Omental fat pad (tissue), 4 donors: ENCODE measurements around the gene CFAP100. TPM values are rescaled to one million over a fixed set of nuclear protein-coding genes. Genes with fewer than 3 reads are reported as not detected.

Experiments
- ATAC-seq: fragments of 150-250 bp; one replicate; pipeline ENCODE4 v1.9.1; 2016; ENCODE audit warnings: mild to moderate bottlenecking, moderate library complexity; ENCODE audit not compliant: low FRiP score
- DNase-seq: peaks from one replicate; pipeline ENCODE4 v3.0.0-alpha.2; 2019; ENCODE audit warnings: low spot score
- total RNA-seq, 4 donors: library from RNA; depleted of rRNA; stranded (reverse); fragments of >200 nt; gene quantifications; one replicate each; pipeline ENCODE4 v1.1.0, GENCODE V29; 2016
- TF ChIP-seq, protein P1 (sequence below), 3 donors: fragments of 450-650 bp; IDR thresholded peaks; one replicate each; pipeline ENCODE4 v1.5.1; 2016 to 2017; ENCODE audit warnings: antibody characterized with exemption in 3 of 3, mild to moderate bottlenecking in 3 of 3, moderate library complexity in 2 of 3

CFAP100 gene
- total RNA-seq, 4 donors from 2014 or later, result not detected

DNA sequence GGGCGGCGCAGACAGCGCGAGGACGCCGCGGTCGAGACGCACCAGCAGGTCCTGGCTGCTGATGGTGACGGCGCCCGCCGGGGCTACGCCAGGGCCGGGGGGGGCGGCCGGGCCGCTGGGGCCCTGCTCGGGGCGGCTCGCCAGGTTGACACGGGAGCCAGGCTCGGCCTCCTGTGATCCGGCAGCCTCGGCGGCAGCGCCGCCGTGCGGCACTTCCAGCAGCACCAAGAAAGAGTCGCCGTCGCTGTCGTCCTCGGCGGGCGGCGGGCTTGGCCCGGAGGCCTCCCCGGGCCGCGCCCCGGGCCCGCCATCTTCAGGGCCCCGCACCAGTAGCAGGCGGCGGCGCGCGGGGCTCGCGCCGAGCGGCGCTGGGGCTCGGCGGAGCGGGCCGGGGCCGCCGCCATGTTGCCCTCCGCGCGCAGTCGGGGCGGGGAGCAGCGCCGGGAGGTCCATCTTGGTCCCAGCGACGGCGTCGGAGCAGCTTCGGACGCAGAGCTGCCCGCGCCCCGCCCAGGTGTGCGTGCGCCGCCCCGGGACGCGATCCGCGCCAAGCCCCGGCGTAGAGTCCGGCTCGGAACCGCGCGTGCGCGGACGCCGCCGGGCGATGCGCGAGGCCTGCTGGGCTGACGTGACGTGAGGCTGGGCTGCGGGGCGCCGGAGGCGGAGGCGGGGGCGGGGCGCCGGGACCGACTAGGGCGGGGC, 80.9 kb downstream of the CFAP100 start, which contains the start of gene ZXDC:
Gene ZXDC, minus strand, starts transcription at position 479 of the 702 bp plus-strand sequence. Its CDS starts 26 bp downstream, at position 453.
- DNase-seq (peak; percentile 54), ATAC-seq (peak; percentile 94)
- TF ChIP-seq, protein P1, sequence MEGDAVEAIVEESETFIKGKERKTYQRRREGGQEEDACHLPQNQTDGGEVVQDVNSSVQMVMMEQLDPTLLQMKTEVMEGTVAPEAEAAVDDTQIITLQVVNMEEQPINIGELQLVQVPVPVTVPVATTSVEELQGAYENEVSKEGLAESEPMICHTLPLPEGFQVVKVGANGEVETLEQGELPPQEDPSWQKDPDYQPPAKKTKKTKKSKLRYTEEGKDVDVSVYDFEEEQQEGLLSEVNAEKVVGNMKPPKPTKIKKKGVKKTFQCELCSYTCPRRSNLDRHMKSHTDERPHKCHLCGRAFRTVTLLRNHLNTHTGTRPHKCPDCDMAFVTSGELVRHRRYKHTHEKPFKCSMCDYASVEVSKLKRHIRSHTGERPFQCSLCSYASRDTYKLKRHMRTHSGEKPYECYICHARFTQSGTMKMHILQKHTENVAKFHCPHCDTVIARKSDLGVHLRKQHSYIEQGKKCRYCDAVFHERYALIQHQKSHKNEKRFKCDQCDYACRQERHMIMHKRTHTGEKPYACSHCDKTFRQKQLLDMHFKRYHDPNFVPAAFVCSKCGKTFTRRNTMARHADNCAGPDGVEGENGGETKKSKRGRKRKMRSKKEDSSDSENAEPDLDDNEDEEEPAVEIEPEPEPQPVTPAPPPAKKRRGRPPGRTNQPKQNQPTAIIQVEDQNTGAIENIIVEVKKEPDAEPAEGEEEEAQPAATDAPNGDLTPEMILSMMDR (IDR thresholded peaks at IDR 0.05), result no peak

DNA sequence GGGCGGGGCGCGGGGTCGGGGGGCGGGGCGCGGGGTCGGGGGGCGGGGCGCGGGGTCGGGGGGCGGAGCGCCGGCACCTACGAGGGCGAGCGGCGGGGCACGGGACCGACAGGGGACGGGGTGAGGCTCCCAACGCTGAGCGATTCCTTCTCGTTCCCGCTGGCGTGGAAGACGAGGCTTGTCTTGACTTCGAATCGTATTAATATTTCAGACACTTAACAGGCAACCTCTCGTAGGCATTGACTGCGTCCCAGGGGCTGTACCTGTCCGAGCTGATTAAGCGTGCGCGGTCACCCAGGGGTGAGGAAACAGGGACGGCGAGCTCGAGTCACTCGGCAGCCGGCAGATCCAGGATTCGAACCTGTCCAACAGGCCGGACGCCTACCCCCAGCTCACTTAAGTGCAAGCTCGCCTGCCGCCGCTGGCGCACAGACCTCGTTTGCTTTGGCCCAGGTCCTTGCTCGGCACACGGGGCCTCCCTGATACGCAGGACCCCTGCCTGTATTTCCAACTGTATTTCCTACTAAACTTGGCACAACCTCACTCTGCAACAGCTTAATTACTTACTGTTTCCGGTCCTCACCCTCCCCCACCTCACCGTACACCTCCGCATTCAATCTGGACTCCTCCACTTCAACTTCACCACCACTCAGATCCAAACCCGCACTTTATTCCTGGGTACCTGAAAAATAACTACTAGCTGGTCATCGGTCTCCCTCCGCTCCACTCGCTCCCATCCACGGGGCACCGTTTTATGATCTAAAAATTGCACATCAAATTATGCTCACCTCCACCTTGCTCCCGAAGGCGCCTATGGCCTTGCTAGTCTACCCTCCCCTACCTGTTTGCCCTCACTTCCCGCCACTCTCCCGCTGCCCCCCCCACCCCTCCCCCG, 81.7 kb downstream of the CFAP100 start:
- ATAC-seq (peak; percentile 44), DNase-seq (no peak)
- TF ChIP-seq, protein P1 (IDR thresholded peaks at IDR 0.05), result no peak

DNA sequence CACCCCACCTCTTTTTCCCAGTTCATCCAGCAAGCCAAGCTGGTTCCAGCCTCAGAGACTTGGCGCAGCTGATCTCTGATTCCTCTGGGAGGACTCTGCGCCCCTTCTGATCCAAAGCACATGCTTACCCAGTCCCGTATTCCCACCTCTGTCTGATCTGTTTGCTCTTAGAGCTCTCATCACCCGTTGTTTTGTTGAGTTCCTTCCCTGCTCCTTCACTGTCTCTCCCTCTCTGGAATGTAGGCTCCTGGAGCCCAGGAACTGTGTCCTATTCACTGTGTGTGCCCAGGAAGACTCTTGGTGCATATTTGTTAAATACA, 82.3 kb downstream of the CFAP100 start:
- ATAC-seq (no peak), DNase-seq (no peak)
- TF ChIP-seq, protein P1 (IDR thresholded peaks at IDR 0.05), result no peak

DNA sequence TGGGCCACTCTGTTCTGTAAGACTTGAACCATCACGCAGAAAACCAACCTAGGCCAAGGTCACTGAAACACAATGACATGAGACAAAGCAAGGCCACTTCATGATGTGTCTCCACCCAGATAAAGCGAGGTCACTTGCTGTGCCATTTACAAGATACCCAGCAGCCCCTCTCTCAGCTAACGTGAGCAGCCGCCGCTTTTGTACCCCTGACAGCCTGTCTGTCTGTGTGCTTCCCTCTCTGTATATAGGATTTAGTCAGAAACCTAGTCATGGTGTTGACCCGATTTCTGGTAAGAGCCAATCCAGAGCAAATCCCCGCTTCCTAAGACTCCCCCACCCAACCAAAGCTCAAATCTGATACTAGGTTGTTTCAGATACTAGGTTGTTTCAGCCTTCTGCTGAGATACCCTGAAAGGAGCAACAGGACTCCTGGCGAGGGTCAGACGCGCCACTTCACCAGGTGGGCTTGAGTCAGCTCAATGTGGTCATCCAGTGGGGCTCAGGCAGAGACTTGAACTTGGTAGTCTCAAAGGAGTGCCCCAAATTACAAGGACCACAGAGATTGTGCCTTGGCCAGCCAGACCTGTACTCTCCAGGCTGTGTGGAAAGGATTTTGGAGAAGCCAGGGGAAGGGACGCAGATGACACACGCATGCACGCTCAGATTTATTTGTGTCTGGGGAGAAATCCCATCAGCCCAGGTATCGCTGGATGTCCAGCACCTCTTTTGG, 84.0 kb downstream of the CFAP100 start:
- DNase-seq, result no peak
- TF ChIP-seq, protein P1 (IDR thresholded peaks at IDR 0.05), result no peak
- ATAC-seq, result no peak

DNA sequence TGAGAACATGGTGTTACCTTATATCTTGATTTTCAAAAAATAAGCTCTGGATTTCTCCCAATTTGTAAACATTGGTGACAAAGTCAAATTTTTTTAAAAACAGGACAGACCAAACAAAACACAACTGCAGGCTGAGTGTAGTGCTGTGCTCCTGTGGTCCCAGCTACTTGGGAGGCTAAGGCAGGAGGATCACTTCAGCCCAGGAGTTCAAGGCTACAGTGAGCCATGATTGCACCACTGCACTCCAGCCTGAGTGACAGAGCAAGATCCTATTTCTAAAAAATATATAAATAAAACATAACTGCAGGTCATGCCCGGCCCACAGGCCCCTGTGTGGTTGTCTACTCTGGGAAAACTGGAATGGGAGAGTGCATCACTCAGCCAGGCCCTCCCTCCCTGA, 84.9 kb downstream of the CFAP100 start:
- ATAC-seq (no peak), DNase-seq (no peak)
- TF ChIP-seq, protein P1 (IDR thresholded peaks at IDR 0.05), result no peak

DNA sequence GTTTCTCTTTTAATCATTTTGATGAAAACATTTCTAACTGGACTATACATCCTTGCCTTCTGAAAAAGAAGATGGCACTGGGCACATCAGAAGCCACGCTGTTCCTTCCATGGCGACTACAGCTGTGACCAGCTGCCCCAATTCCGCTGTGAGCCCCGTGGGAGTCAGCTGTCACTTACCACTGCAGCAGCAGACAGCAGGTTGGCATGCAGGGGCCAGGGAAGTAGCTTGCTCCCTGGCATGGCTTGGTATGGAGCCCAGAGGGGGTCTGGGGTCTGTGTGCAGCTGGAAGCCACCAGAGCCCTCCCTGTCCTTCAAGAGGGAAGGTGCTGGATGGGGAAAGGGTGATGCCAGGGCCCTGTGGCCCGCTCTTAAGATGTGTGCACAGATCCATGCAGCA, 85.5 kb downstream of the CFAP100 start:
- ATAC-seq (no peak), DNase-seq (no peak)
- TF ChIP-seq, protein P1 (IDR thresholded peaks at IDR 0.05), result no peak
